Calu3 (cell line): ENCODE measurements around the gene MUC15. TPM values are rescaled to one million over a fixed set of nuclear protein-coding genes. Genes with fewer than 3 reads are reported as not detected.

Source experiments
- BruUV-seq: library from RNA; stranded (reverse); fragments of 400-500 nt; replicated peaks from 2 replicates; lab custom pipeline; 2021; lab: Mats Ljungman, UMichigan
- CTCF ChIA-PET: fragments of 300-600 bp; sonication (Branson Sonifier 250); formaldehyde crosslinking; loops from one replicate; lab custom pipeline; 2022; ENCODE audit warnings: antibody characterized with exemption; lab: Charles Lee
- DNase-seq: peaks from one replicate; pipeline ENCODE4 v3.0.0; 2022
- H3K27ac Mint-ChIP-seq: one replicate; pipeline ENCODE4 v1.8.0; 2022; ENCODE audit warnings: mixed read lengths; ENCODE audit not compliant: unreplicated experiment
- H3K27me3 Mint-ChIP-seq: one replicate; pipeline ENCODE4 v1.8.0; 2022; ENCODE audit warnings: mixed read lengths; ENCODE audit not compliant: unreplicated experiment
- H3K36me3 Mint-ChIP-seq: one replicate; pipeline ENCODE4 v1.8.0; 2022; ENCODE audit warnings: mild to moderate bottlenecking, moderate library complexity, mixed read lengths; ENCODE audit not compliant: insufficient read depth, unreplicated experiment
- H3K4me1 Mint-ChIP-seq: one replicate; pipeline ENCODE4 v1.8.0; 2022; ENCODE audit warnings: mild to moderate bottlenecking, low read depth, mixed read lengths; ENCODE audit not compliant: unreplicated experiment
- H3K4me3 Mint-ChIP-seq: one replicate; pipeline ENCODE4 v1.8.0; 2022; ENCODE audit warnings: mild to moderate bottlenecking, low read depth, moderate library complexity, mixed read lengths; ENCODE audit not compliant: unreplicated experiment
- H3K9me3 Mint-ChIP-seq: one replicate; pipeline ENCODE4 v1.8.0; 2022; ENCODE audit warnings: low read depth, mixed read lengths; ENCODE audit not compliant: unreplicated experiment
- intact Hi-C: fragments of 100-400 bp; cut with micrococcal nuclease; formaldehyde crosslinking; loops from one replicate; pipeline ENCODE4 v1.10.0; 2022; ENCODE audit not compliant: unreplicated experiment
- total RNA-seq: library from RNA; stranded (reverse); gene quantifications from 2 replicates; pipeline ENCODE4 v1.2.3, GENCODE V29; 2022
- TF ChIP-seq, protein P1 (sequence below): fragments of 200-600 bp; IDR thresholded peaks from one replicate; pipeline ENCODE4 v1.8.0; 2022; ENCODE audit warnings: antibody characterized with exemption; ENCODE audit not compliant: unreplicated experiment

Gene MUC15
- total RNA-seq, 1 experiment from 2014 or later, result not detected

DNA sequence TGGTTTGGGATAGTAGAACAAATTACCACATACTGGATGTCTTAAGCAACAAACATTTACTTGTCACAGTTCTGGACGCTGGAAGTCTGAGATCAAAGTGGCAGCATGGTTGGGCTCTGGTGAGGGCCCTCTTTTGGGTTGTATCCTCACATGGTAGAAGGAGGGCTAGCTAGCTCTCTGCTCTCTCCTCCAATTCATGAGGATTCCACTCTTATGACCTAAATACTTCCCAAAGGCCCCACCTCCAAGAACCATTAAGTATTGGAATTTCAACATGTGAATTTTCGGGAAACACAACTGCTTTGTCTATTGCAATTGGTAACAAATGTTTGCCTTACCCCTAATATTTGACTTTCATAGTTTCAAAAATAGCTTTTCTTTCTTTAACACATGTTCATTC, 52.6 kb downstream of the MUC15 start:
- Mint-ChIP-seq H3K27ac (no peak overlapping the region), H3K36me3 (no peaks in the 10 kb centered on the region), H3K4me1 (no peaks in the 10 kb centered on the region), H3K27me3 (no peaks in the 10 kb centered on the region), H3K9me3 (peaks cover 3% of the 10 kb centered on the region), H3K4me3 (no peak overlapping the region)
- no TSS peak for BruUV-seq
- TF ChIP-seq, protein P1, sequence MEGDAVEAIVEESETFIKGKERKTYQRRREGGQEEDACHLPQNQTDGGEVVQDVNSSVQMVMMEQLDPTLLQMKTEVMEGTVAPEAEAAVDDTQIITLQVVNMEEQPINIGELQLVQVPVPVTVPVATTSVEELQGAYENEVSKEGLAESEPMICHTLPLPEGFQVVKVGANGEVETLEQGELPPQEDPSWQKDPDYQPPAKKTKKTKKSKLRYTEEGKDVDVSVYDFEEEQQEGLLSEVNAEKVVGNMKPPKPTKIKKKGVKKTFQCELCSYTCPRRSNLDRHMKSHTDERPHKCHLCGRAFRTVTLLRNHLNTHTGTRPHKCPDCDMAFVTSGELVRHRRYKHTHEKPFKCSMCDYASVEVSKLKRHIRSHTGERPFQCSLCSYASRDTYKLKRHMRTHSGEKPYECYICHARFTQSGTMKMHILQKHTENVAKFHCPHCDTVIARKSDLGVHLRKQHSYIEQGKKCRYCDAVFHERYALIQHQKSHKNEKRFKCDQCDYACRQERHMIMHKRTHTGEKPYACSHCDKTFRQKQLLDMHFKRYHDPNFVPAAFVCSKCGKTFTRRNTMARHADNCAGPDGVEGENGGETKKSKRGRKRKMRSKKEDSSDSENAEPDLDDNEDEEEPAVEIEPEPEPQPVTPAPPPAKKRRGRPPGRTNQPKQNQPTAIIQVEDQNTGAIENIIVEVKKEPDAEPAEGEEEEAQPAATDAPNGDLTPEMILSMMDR, result no peak
- intact Hi-C loops, result no loop called here
- no peak for DNase-seq
- CTCF ChIA-PET, result no interaction called here

DNA sequence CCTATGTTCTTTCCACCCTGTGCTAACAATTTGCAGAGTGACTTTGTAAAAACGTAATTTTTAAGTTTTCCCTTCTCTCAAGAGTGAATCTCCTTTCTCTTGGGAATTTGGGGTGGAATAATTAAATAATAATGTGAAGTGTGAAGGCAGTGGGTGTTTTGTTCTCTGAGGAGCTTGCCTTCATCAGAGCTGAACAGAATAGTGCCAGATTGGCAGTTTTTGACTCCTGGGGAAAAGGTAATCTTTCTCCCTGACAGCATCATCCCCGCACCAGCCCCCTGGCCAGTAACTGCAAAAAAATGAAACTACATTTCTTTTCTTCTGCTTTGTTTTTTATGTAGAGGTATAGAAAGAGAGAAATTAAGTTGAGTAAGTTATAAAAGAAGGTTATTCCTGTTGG, 59.9 kb downstream of the MUC15 start:
- H3K27ac Mint-ChIP-seq, result no peak overlapping the region
- no peaks in the 10 kb centered on the region for H3K27me3 Mint-ChIP-seq
- no peaks in the 10 kb centered on the region for H3K36me3 Mint-ChIP-seq
- intact Hi-C loops, result no loop called here
- TF ChIP-seq, protein P1, result no peak
- CTCF ChIA-PET, result no interaction called here
- no TSS peak for BruUV-seq
- H3K4me1 Mint-ChIP-seq, result no peaks in the 10 kb centered on the region
- H3K9me3 Mint-ChIP-seq, result no peaks in the 10 kb centered on the region
- no peak overlapping the region for H3K4me3 Mint-ChIP-seq
- DNase-seq, result no peak

DNA sequence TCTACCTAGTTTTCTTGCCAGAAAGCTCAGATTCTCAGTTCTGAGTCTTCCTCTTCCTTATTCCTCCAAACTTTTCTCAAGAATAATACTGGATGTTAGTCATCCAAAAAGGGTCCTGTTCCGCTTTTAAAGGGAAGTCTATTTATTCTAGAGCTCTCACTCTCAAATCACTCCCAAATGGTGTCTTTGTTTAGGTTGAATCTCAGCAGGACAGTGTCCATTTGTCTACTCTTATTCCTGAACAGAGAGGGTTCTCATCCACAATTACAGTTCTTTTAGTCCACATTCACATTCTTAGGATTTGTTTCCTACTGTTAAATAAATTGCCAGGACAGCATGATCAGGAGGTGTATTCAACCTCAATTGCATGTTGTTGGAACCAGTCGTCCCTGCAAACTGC, 61.3 kb downstream of the MUC15 start:
- BruUV-seq, result no TSS peak
- CTCF ChIA-PET, result no interaction called here
- Mint-ChIP-seq H3K9me3 (no peaks in the 10 kb centered on the region), H3K27me3 (no peaks in the 10 kb centered on the region), H3K27ac (no peak overlapping the region), H3K4me3 (no peak overlapping the region), H3K4me1 (no peaks in the 10 kb centered on the region), H3K36me3 (no peaks in the 10 kb centered on the region)
- DNase-seq, result no peak
- TF ChIP-seq, protein P1, result no peak
- intact Hi-C loops, result no loop called here

DNA sequence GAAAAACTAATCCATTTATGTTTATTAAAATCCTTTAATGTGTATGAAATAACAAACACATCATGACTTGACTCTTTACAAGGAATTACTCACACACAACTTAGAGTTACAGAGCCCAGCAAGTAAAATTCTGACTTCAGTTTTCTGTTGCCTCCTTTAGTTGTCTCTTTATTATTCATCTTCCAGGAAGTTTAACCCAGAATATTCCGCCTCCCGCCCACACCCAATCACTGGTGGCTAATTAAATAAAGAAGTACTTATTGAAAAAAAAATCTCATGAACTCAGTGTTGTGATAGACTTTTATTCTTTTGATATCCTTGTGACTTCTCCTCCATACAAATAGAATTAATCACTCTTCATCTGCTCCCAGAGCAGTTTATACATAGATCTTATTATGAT, 61.9 kb downstream of the MUC15 start:
- H3K9me3 Mint-ChIP-seq, result no peaks in the 10 kb centered on the region
- TF ChIP-seq, protein P1, result no peak
- no peaks in the 10 kb centered on the region for H3K4me1 Mint-ChIP-seq
- H3K4me3 Mint-ChIP-seq, result no peak overlapping the region
- no peak for DNase-seq
- no peak overlapping the region for H3K27ac Mint-ChIP-seq
- intact Hi-C loops, result no loop called here
- H3K27me3 Mint-ChIP-seq, result no peaks in the 10 kb centered on the region
- H3K36me3 Mint-ChIP-seq, result no peaks in the 10 kb centered on the region
- BruUV-seq, result no TSS peak
- CTCF ChIA-PET, result interaction anchor here (0.7 kb wide), 1 partner anchor 251 kb away, joined by 4 read pairs; no protein-coding TSS in a partner anchor

Other genes starting within 250 kb of the MUC15 start
- gene ANO3, start 240.1 kb downstream of the MUC15 start, total RNA-seq, result not detected in 2 replicates
- gene SLC5A12, start 149.8 kb upstream of the MUC15 start, total RNA-seq, result not detected in 2 replicates